ENCODE data around the gene PPP2R2B.

The PPP2R2B gene

GRCh38 chr5:146544232-146544631 lies 334.3 kb downstream of the PPP2R2B start:
- no peak overlapping the region for H3K4me3 ChIP-seq (ENCODE audit: low read depth, low read length)
- no peak for DNase-seq (ENCODE audit: low read depth)

GRCh38 chr5:146541958-146542849 lies 336.4 kb downstream of the PPP2R2B start:
- H3K4me3 ChIP-seq (ENCODE audit: low read depth, low read length), result no peak overlapping the region
- no peak for DNase-seq (ENCODE audit: low read depth)

- H3K4me3 ChIP-seq (ENCODE audit: low read depth, low read length), result no peak overlapping the region
- DNase-seq (ENCODE audit: low read depth), result no peak
Measured at GRCh38 chr5:146540414-146540813, 338.1 kb downstream of the PPP2R2B start.

GRCh38 chr5:146539973-146540372 lies 338.6 kb downstream of the PPP2R2B start:
- no peak for DNase-seq (ENCODE audit: low read depth)
- H3K4me3 ChIP-seq (ENCODE audit: low read depth, low read length), result no peak overlapping the region

- no peak for DNase-seq (ENCODE audit: low read depth)
- H3K4me3 ChIP-seq (ENCODE audit: low read depth, low read length), result no peak overlapping the region
Measured at GRCh38 chr5:146538432-146538831, 340.1 kb downstream of the PPP2R2B start.

- H3K4me3 ChIP-seq (ENCODE audit: low read depth, low read length), result no peak overlapping the region
- DNase-seq (ENCODE audit: low read depth), result no peak
Measured at GRCh38 chr5:146533882-146534281, 344.7 kb downstream of the PPP2R2B start.

DNA sequence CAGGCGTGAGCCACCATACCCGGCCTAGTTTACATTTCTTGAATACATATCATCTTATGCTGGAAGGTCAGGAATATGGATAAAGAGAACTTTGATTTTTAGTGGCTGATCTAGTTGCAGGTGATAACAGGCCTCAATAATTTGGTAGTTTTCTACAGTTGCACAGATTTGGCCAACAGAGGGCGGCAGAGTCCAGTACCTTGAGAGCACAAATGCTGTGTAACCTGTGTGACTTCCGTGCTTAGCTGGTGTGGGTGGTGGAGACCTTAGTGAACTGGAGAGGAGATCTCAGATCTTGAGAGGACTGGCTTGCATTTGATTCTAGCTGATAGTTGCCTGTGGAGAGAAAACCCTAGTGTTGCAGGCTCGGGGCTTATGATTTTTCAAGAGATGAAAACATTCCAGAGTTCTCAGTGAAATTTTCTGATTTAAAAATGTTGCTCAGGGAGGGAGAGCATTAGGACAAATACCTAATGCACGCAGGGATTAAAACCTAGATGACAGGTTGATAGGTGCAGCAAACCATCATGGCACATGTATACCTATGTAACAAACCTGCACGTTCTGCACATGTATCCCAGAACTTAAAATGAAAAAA lies 345.2 kb downstream of the PPP2R2B start:
- DNase-seq (ENCODE audit: low read depth), result peak; percentile 17
- H3K4me3 ChIP-seq (ENCODE audit: low read depth, low read length), result no peak overlapping the region

Data from skeletal muscle cell (primary cell).